Adrenal gland (tissue), 12 donors: ENCODE measurements around the gene OLIG3. TPM values are rescaled to one million over a fixed set of nuclear protein-coding genes. Genes with fewer than 3 reads are reported as not detected.

ENCODE experiments used
- DNase-seq, 7 donors: peaks; one replicate each; pipeline ENCODE4 v3.0.0-alpha.2; 2019 to 2020
- H3K27ac ChIP-seq, 5 donors: fragments of 200-600 bp; sonication (generic) in 4 of 5; 1 replicate in 3 of 5; 2 replicates in 2 of 5; pipeline versions ENCODE4 v1.5.1 to v1.8.0; 2016 to 2020; ENCODE audit warnings: mild to moderate bottlenecking in 1 of 5
- H3K27me3 ChIP-seq: fragments of 200-600 bp; 2 replicates; pipeline ENCODE4 v1.8.0; 2021
- H3K36me3 ChIP-seq, 2 donors: fragments of 200-600 bp; replicated peaks in 1 of 2; 1 replicate in 1 of 2; 2 replicates in 1 of 2; pipeline versions ENCODE4 v1.5.1 to v1.8.0; 2018 to 2022
- H3K4me1 ChIP-seq, 2 donors: fragments of 200-600 bp; replicated peaks in 1 of 2; 1 replicate in 1 of 2; 2 replicates in 1 of 2; pipeline versions ENCODE4 v1.5.1 to v1.8.0; 2018 to 2021
- H3K4me3 ChIP-seq, 4 donors: fragments of 200-600 bp; sonication (generic) in 3 of 4; one replicate each; pipeline ENCODE4 v1.5.1; 2016 to 2018
- H3K9me3 ChIP-seq, 3 donors: fragments of 200-600 bp; sonication (generic) in 1 of 3; replicated peaks in 1 of 3; 1 replicate in 2 of 3; 2 replicates in 1 of 3; pipeline versions ENCODE4 v1.5.1 to v1.8.0; 2016 to 2021
- CTCF ChIP-seq, 6 experiments: fragments of 450-650 bp in 4 of 6; fragments of 200-600 bp in 2 of 6; sonication (generic) in 1 of 6; IDR thresholded peaks; 1 replicate in 5 of 6; 2 replicates in 1 of 6; pipeline versions ENCODE4 v1.5.1 to v1.8.0; 2016 to 2021; ENCODE audit warnings: antibody characterized with exemption in 6 of 6, mild to moderate bottlenecking in 2 of 6, moderate library complexity in 1 of 6
- POLR2A ChIP-seq, 2 donors: fragments of 450-650 bp; IDR thresholded peaks; one replicate each; pipeline ENCODE4 v1.6.1; 2017; ENCODE audit warnings: antibody characterized with exemption in 2 of 2, mild to moderate bottlenecking in 2 of 2, moderate library complexity in 1 of 2
- WGBS, 4 donors: extraction: QIAGEN DNeasy Blood & Tissue Kit in 2 of 4; methylation state at CpG; one replicate each; pipeline versions ENCODE4 v1.1.5 to v1.1.7; 2013 to 2017; 5-methylcytosine and 5-hydroxymethylcytosine counted together
- intact Hi-C, 2 donors: fragments of 100-400 bp; cut with DNase I; formaldehyde crosslinking; loops; one replicate each; pipeline versions ENCODE4 v1.14.1 to v1.15.0; 2022 to 2023
- polyA plus RNA-seq, 3 donors: library from polyadenylated mRNA; stranded (reverse); fragments of 200-250 nt in 2 of 3; fragments of 350-450 nt in 1 of 3; fragmentation: Illumina TruSeq in 1 of 3; extraction: RNeasy Lipid Tissue Mini Kit (QIAGEN cat#74804) in 1 of 3; gene quantifications; one replicate each; pipeline ENCODE4 v1.2.3, GENCODE V29; 2013 to 2014
- total RNA-seq, 9 donors: library from RNA; depleted of rRNA in 4 of 9; stranded (reverse); fragments of >200 nt in 4 of 9; fragments of 120-200 nt in 1 of 9; fragmentation: NEBNext Ultra II Directional in 1 of 9; extraction: Animal tissue kit (Norgen Biotek cat#: 25700) in 1 of 9; gene quantifications; one replicate each; pipeline versions ENCODE4 v1.1.0 to v1.2.4, GENCODE V29; 2013 to 2023
- donor health status: healthy with polysubstance abuse.
- donor health status: Bipolar disorder and iron deficiency.
- donor health status: DM: yes; HTN: yes; CAD: no.
- donor health status: DM: no; HTN: no; CAD: no.
- donor health status: DM: no; HTN: no; CAD: no.
- donor health status: DM: yes; HTN: yes; CAD: no.

Gene OLIG3
- total and polyA plus RNA-seq, 12 donors: not detected

GRCh38 chr6:137490961-137491360 lies 3.2 kb downstream of the OLIG3 start:
- intact Hi-C loops: no loop called here
- no peak for TF ChIP-seq POLR2A (IDR thresholded peaks at IDR 0.05)
- Histone ChIP-seq H3K4me1 (peaks cover 0 to 5% of the 10 kb centered on the region in 2 donors), H3K9me3 (no peaks in the 10 kb centered on the region), H3K4me3 (no peak overlapping the region), H3K27me3 (peaks cover 98% of the 10 kb centered on the region), H3K36me3 (no peaks in the 10 kb centered on the region), H3K27ac (no peak overlapping the region)
- WGBS, 4 donors: 61 to 70% (median 65%) methylated on average over 4 of the region's 4 CpGs
- no peak for DNase-seq

GRCh38 chr6:137490006-137490905 lies 3.9 kb downstream of the OLIG3 start:
- peaks cover 0 to 5% of the 10 kb centered on the region in 2 donors for H3K4me1 ChIP-seq
- WGBS, 4 donors: 30 to 40% (median 36%) methylated on average over 19 of the region's 19 CpGs

GRCh38 chr6:137489046-137490005 lies 4.9 kb downstream of the OLIG3 start:
- intact Hi-C loops: no loop called here
- Histone ChIP-seq H3K9me3 (no peaks in the 10 kb centered on the region), H3K4me3 (no peak overlapping the region), H3K4me1 (peaks cover 0 to 5% of the 10 kb centered on the region in 2 donors), H3K36me3 (no peaks in the 10 kb centered on the region), H3K27ac (no peak overlapping the region), H3K27me3 (peaks cover 88% of the 10 kb centered on the region)
- 13 to 20% (median 14%) methylated on average over 23 to 47 of the region's 47 CpGs for WGBS, 4 donors
- no peak for DNase-seq
- TF ChIP-seq CTCF (IDR thresholded peaks at IDR 0.05) (no peak), POLR2A (IDR thresholded peaks at IDR 0.05) (no peak)

More at GRCh38 chr6:137490006-137490905, 3.9 kb downstream of the OLIG3 start:
- H3K9me3 ChIP-seq: no peaks in the 10 kb centered on the region
- peaks cover 97% of the 10 kb centered on the region for H3K27me3 ChIP-seq
- H3K36me3 ChIP-seq: no peaks in the 10 kb centered on the region
- intact Hi-C loops: no loop called here
- H3K27ac ChIP-seq: no peak overlapping the region
- no peak overlapping the region for H3K4me3 ChIP-seq
- TF ChIP-seq CTCF (IDR thresholded peaks at IDR 0.05): no peak
- TF ChIP-seq POLR2A (IDR thresholded peaks at IDR 0.05): no peak
- DNase-seq: no peak

GRCh38 chr6:137488150-137489045 lies 5.8 kb downstream of the OLIG3 start:
- H3K27ac ChIP-seq: no peak overlapping the region
- no peak for TF ChIP-seq CTCF (IDR thresholded peaks at IDR 0.05)
- intact Hi-C loops: no loop called here
- no peaks in the 10 kb centered on the region for H3K9me3 ChIP-seq
- peaks cover 84% of the 10 kb centered on the region for H3K27me3 ChIP-seq
- WGBS, 4 donors: 3 to 4% (median 3%) methylated on average over 20 to 73 of the region's 73 CpGs
- DNase-seq: no peak
- no peak overlapping the region for H3K4me3 ChIP-seq
- peaks cover 0 to 3% of the 10 kb centered on the region in 2 donors for H3K4me1 ChIP-seq
- H3K36me3 ChIP-seq: no peaks in the 10 kb centered on the region
